NCI-H69 (cell line): Measurements from ENCODE around the gene LRRC56.
"Not testable (repeated sequence)": the region's sequence is repeated elsewhere in the genome, so short reads cannot be mapped to it uniquely, and the experiment has no call there.

ENCODE experiments used
- DNase-seq: peaks from one replicate; lab custom pipeline; 2025; lab: John Stamatoyannopoulos, UW

The LRRC56 gene

DNA sequence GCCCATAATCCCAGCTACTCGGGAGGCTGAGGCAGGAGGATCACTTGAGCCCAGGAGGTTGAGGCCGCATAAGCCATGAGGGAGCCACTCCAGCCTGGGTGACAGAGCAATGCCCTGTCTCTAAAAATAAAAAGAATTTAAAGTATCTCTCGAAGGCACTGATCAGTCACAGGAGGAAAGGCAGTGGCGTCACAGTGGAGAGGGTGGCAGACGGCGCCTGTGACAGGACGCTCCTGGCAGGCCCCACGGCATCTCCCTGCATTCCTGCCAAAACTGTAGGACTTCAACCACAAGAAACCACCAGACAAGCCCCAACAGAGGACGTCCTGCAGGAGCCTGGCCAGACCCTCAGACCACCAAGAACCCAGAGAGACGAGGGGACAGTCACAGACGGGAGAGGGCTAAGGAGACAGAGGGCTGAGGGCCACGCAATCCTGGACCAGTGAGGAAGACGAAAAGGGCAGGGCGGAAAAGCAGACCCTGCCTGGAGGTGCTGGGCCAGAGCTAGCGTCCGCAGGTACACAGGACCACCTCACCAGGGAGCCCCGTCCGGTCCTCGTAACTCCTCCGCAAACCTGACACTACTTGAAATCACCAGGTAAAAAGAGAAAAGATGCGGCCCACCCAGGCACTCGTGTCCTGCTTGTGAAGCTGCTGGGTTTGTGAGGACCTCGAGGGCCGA, 36.2 kb upstream of the LRRC56 start:
- DNase-seq = no peak

DNA sequence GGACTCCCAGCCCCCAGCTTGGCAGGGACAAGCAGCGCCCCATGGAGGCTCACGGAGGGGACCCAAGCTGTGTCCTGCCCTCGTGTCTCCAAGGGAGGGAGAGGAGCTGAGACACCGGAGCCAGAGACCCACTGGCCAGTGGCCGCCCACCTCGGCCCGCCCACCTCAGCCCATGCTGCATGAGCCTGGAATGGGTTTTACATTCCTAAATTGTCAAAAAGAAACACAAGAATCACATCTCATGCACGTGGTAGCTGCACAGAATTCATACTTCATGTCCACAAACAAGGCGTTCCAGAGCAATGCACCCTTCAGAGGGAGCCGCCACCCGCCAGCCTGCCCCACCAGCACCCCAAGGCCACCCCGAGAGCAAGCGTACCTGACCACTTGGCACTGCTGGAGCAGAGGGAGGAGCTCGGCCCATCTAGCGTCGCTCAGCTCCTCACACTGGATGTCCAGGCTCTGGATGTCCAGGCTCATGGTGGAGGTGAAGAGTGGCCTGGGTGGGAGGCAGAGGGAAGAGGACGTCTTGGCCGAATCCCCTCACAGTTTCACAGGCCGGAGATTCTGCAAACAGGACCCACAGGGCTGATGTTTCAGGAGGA, 35.5 kb upstream of the LRRC56 start:
- DNase-seq = no peak

GRCh38 chr11:502288-503178, 34.8 kb upstream of the LRRC56 start:
- no peak for DNase-seq

DNA sequence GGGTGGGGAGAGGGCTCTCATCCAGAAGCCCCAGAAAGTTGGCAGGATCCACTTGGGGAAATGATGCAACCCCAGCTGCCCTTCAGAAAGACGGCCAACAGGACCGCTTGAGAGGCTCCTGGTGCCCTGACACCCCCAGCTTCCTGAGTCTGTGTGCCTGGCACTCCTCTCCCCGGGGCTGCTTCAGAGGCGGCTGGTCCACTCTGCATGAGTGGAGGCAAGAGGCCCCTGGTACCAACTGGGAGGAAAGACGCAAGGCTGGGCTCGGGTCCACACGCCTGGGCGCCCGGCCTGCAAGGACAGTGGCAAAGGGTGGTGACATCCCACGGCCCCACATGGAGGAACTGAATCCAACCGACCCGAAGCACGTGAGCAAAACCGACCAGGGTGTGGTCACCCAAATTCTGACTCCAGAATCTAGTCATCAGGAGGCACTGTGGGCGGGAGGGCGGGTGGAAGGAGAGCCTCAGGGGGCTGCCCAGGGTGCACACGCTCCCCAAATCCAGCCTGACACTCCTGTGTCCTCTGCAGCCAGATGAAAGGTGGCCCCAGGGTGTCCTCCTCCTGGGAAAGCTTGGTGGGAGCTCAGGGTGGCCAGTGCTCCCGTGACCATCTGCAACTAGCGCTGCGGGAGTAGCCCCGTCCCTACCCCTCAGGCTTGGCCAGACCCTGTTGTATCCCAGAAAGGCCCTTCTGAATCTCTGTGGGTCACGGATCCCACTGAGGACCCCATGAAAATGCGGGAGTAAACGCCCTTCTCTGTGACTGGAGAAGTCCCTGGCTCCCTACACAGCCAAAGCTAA, 33.9 kb upstream of the LRRC56 start:
- DNase-seq = no peak

GRCh38 chr11:504053-504993, 33.0 kb upstream of the LRRC56 start:
- DNase-seq = no peak

- no peak for DNase-seq
Observed at GRCh38 chr11:504994-505344, 32.4 kb upstream of the LRRC56 start.

- peak; percentile 99 for DNase-seq
Observed at GRCh38 chr11:506238-506994, 30.9 kb upstream of the LRRC56 start.

DNA sequence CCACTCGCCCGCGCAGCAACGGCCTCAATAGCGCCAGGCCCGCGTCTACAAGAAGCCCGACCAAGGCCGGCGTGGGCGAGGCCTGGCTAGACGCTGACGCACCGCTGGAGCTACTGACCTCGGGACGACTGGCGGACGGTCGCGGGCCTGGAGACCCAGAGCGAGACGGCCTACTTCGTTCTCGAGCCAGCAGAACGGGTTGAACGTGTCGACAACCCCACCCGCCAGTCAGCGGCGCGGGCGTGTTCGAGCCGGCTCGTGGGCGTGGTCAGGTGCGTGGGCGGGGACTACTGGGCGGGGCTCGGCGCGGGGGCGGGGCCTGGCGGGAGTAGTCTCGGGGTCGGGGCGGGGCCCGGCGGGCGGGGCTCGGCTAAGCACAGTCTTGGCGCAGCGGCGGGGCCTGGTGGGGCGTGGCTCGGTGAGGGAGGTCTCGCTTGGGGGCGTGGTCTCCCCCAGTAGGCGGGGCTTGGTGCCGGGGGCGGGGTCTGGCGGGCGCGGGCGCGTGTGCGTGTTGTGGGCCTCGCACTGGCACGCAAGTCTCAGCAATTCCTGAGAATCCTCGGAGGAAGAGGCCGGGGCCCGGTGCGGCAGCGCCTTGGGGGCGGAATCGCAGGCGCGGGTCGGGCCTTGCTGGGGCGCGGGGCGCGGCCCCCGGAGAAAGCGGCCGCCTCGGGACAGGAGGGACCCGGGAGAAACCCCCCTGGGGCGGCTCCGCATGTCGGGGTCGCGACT, 30.2 kb upstream of the LRRC56 start, which contains the start of gene RNH1:
Gene RNH1, minus strand, starts transcription at position 248 of the 732 bp plus-strand sequence. CDS start 5,080 bp downstream, outside the sequence.
- peak; percentile 97 for DNase-seq

GRCh38 chr11:507727-508515, 29.4 kb upstream of the LRRC56 start:
- DNase-seq = no peak

DNA sequence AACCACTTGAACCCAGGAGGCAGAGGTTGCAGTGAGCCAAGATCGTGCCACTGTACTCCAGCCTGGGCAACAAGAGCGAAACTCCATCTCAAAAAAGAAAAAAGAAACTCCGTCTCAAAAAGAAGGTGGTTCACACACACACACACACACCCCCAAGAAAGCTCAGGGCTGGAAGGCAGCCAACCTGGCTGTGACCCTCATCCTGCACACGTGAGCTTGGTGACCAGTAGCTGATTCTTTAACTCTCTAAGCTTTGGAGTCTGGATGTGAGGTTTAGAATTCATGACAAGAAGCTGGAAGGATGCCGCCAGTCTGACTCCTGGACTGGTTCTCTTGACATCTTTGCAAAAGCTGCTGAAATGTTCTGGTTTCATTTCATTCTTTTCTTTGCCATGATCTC, 28.4 kb upstream of the LRRC56 start:
- no peak for DNase-seq

- no peak for DNase-seq
Observed at GRCh38 chr11:512761-513595, 24.3 kb upstream of the LRRC56 start.

GRCh38 chr11:514606-515005, 22.7 kb upstream of the LRRC56 start:
- DNase-seq = no peak

DNA sequence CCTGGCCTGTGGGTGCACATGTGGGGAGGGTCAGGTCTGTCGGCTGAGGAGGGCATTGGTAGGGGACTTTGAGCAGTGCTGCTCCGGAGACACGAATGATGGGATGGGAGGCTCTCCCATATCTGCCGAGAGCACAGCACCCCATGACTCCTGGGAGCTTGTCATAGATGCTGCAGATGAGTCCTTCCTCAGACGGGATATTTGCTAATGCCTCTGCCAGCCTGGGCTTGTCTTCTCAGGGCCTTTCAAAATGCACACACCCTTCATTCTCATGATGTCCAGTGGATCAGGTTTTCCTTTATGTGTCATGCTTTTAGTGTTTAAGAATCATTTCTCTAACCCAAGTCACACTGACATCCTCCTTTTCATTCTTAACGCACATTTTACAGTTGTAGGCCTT, 22.2 kb upstream of the LRRC56 start:
- no peak for DNase-seq

GRCh38 chr11:516400-516799, 20.9 kb upstream of the LRRC56 start:
- no peak for DNase-seq

- not testable (repeated sequence) for DNase-seq
Observed at GRCh38 chr11:516918-517685, 20.2 kb upstream of the LRRC56 start.

DNA sequence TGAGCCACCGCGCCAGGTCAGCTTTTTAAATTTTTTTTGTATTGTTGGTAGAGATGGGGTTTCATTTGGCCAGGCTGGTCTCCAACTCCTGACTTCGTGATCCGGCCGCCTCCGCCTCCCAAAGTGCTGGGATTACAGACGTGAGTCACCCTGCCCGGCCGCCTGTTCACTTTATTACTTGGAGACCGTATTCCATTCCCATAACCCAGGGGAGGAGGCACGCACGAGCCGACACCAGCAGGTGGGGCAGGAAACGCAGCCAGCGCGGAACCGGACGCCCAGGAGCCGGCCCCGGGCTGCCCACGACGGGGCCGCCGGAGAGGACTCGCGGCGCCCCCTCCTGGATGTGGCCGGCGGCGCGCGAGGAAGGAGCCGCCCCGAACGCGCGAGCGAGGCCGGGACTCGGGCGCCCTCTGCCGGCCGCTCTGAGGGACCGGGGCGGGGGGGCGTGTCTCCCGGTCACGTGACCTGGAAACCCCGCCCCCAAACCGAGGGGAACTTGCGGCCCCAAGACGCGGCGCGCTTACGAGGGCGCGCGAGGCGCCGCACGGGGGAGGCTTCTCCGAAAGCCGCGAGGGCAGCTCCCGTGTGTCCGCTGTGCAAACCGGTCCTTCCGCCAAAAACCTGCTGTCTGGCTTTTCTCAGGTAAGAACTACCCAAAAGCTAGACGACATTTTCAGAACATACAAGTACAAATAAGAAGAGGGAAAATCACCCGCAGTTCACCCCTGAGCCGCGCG, 18.7 kb upstream of the LRRC56 start:
- DNase-seq = peak; percentile 68
